HG02840 (cell line): ENCODE data around the gene FHOD3.
"Not testable (repeated sequence)": the region's sequence is repeated elsewhere in the genome, so short reads cannot be mapped to it uniquely, and the experiment has no call there.

Source experiments
- ATAC-seq: cut with Tn5 transposase; IDR thresholded peaks from one replicate; pipeline ENCODE4 v1.9.1; 2021; ENCODE audit warnings: mild to moderate bottlenecking, moderate library complexity, moderate number of reproducible peaks; ENCODE audit not compliant: unreplicated experiment, low FRiP score

The FHOD3 gene

GRCh38 chr18:36441426-36442240 is 144.1 kb downstream of the FHOD3 start:
- ATAC-seq, result no peak

DNA sequence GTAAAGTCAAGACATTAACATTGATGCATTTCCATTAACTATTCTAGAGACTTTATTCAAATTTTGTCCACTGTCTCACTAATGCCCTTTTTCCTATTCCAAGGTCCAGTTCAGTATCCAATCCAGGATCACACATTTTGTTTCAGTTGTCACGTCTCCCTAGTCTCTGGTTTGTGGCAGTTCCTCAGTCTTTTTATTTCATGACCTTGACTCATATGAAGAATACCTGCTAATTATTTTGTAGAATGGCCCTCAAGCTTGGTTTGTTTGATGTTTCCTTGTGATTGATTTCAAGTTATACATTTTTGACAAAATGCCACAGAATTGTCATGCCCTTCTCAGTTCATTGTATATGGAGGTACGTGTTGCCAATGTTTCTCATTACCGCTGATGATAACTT is 145.2 kb downstream of the FHOD3 start:
- no peak for ATAC-seq

DNA sequence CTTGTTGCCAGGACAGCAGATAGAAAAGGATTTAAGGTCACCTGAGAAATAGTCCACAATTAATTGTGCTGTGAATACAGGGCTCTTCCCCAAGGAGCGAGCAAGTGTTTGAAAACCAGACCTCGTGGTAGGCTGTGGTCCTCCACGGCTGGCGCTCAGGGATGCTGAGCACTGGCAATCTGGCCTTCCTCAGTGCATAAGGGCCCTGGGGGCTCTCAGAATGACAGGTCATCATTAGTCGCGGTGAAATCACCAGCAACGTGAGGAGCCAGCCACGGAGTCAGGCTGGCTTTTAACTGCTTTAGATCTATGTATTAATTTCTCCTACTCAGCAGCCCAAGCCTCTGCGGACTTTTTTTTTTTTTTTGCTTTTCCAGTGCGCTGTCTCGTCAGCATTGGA is 148.5 kb downstream of the FHOD3 start:
- no peak for ATAC-seq

- no peak for ATAC-seq
These were observed 151.1 kb downstream of the FHOD3 start for GRCh38 chr18:36448384-36449290.

- no peak for ATAC-seq
These were observed 151.9 kb downstream of the FHOD3 start for GRCh38 chr18:36449451-36449850.

- no peak for ATAC-seq
These were observed 152.8 kb downstream of the FHOD3 start for GRCh38 chr18:36450264-36450663.

DNA sequence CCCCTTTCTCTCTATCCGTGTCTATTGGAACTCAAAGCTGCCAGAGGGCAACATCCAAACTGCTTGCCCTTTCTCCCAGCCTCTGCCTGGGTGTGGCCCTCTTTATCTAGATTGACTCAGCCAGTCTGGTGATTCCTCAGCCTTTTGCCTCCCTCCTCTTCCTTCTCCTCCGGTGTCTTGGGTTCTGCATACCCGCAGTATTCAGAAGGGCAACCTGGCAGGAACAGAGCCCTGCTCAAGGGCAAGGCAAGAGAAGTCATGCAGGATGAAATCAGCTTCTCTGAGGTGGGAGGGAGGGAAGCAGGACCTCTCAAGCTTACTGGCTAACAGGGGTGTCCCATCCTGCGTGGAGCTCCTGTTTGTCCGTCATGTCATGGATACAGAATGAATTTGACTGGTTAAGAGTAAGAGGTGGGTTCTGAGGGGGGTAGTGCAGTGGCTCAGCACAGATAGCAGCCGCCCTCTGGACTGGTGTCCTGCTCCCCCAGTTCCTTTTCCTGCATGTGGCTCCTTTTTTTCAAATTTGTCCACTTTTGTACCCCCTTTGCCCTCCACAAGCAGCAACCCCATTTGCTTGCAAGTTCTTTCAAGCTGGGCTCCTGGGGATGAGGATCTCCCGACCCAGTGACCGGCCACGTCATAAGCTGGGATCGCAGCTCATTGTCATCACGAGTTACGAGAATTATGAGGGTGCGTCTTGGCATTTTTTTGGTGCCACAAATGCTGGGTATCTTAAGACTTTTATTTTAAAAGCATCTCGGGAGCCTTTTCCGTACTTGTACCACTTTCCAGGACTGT is 154.1 kb downstream of the FHOD3 start:
- no peak for ATAC-seq

GRCh38 chr18:36454245-36454644 is 156.7 kb downstream of the FHOD3 start:
- no peak for ATAC-seq

GRCh38 chr18:36454848-36455458 is 157.4 kb downstream of the FHOD3 start:
- no peak for ATAC-seq

DNA sequence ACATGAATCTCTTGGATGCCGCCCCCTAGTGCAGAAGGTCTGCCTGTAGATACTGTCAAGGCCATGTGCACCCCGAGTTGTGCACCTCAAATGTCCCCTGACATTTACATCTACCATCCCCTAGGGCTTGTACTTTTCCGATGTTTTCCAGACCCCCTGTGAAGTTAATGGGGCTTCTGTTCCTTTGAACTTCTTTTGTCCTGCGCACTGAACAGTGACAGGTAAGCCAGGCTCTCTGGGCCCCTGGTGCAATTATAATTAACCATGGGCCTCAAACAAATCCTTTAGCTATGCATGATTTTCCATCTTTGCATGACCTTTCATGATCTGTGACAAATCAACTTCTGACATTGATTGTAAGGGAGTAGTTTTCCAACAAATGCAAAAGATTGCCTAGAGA is 158.4 kb downstream of the FHOD3 start:
- ATAC-seq, result no peak

GRCh38 chr18:36456622-36457021 is 159.1 kb downstream of the FHOD3 start:
- ATAC-seq, result no peak

- no peak for ATAC-seq
These were observed 160.2 kb downstream of the FHOD3 start for GRCh38 chr18:36457683-36458082.

GRCh38 chr18:36458306-36458705 is 160.8 kb downstream of the FHOD3 start:
- ATAC-seq, result no peak

- no peak for ATAC-seq
These were observed 161.7 kb downstream of the FHOD3 start for GRCh38 chr18:36459203-36459602.

GRCh38 chr18:36459786-36460185 is 162.3 kb downstream of the FHOD3 start:
- no peak for ATAC-seq

DNA sequence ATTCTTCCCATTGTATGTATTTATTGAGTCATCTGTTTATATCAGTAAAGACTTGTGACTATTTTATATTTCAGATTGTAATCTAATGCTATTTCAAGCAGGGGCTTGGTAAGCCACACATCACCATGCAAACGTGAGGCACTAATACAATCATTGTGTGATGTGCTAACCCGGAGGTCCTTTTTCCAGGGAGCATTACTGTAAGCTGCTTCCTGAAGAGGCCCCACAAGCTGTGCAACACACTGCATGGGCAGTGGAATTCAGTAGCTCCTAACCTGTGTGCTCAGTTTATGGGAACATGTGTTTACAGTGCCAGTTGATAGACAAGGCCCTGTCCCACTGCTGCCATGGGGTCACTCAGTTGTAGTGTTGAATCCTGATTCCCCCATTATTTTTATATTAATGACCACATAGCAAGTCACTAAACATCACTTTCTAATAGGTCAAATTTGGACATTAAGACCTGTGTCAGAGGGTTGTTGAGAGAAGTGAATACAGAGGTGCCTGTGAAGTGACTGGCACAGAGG is 162.9 kb downstream of the FHOD3 start:
- ATAC-seq, result no peak

DNA sequence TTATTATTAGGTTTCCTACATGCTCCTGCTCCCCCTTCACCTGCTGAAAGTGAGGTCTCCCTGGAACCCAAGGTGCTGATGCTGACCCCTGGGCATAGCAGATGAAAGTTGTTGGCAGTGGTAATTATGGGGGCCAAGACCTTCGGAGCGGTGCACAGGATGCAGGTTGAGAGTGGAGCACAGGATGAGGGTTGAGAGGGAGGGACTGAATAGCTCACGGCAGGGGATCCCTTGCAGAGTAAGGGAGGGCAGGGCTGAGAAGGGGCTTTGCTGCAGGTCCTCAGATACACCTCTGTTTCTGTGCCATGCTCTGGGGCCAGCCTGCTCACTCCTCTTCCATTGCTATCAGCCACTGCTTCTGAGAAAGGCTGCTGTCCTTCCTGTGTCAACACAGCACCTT is 163.3 kb downstream of the FHOD3 start:
- no peak for ATAC-seq

GRCh38 chr18:36461551-36461987 is 164.1 kb downstream of the FHOD3 start:
- no peak for ATAC-seq

DNA sequence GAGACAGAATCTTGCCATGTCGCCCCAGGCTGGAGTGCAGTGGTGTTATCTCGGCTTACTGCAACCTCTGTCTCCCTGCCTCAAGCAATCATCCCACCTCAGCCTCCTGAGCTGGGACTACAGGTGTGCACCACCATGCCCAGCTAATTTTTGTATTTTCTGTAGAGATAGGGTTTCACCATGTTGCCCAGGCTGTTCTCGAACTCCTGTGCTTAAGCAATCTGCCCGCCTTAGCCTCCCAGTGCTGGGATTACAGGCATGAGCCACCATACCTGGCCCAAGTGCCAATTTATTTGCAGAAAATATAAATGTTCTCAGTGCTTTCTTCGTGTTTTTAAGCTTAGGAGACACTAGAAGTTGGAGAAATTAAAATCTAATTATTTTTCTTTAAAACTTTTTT is 166.0 kb downstream of the FHOD3 start:
- not testable (repeated sequence) for ATAC-seq

- no peak for ATAC-seq
These were observed 166.7 kb downstream of the FHOD3 start for GRCh38 chr18:36464126-36464651.
